PC-3 (cell line): ENCODE results near the gene DENND5B. TPM values are rescaled to one million over a fixed set of nuclear protein-coding genes. Genes with fewer than 3 reads are reported as not detected.

Source experiments
- ATAC-seq: fragments of 200-7000 bp; cut with Tn5 transposase; 2 replicates; pipeline ENCODE4 v1.9.1; 2020; ENCODE audit warnings: mild to moderate bottlenecking, moderate library complexity
- BruUV-seq: library from RNA; stranded (reverse); fragments of 400-500 nt; replicated peaks from 2 replicates; lab custom pipeline; 2021; lab: Mats Ljungman, UMichigan
- CTCF ChIA-PET: fragments of 300-600 bp; sonication (Branson Sonifier 250); formaldehyde crosslinking; loops from one replicate; lab custom pipeline; 2022; ENCODE audit warnings: antibody characterized with exemption; lab: Charles Lee
- POLR2A ChIA-PET: fragments of 300-600 bp; sonication (Branson Sonifier 250); formaldehyde crosslinking; loops from one replicate; lab custom pipeline; 2022; ENCODE audit warnings: antibody characterized with exemption; ENCODE audit not compliant: unreplicated experiment; lab: Charles Lee
- DNase-seq: peaks from one replicate; pipeline ENCODE4 v3.0.0-alpha.2; 2015
- H2AFZ ChIP-seq: fragments of 300-600 bp; sonication (generic); 2 replicates; pipeline ENCODE4 v1.6.0; 2016; ENCODE audit warnings: antibody characterized with exemption, low read length
- H3F3A ChIP-seq: fragments of 300-600 bp; sonication (generic); one replicate; pipeline ENCODE4 v1.6.0; 2017; ENCODE audit warnings: antibody characterized with exemption, low read length, control low read depth, mild to moderate bottlenecking; ENCODE audit not compliant: unreplicated experiment
- H3K27ac ChIP-seq: fragments of 300-600 bp; sonication (generic); 2 replicates; pipeline ENCODE4 v1.5.1; 2016; ENCODE audit warnings: mild to moderate bottlenecking, low read length
- H3K27me3 ChIP-seq: fragments of 300-600 bp; sonication (generic); 2 replicates; pipeline ENCODE4 v1.6.1; 2016; ENCODE audit warnings: low read length, mixed read lengths
- H3K36me3 ChIP-seq: fragments of 300-600 bp; sonication (generic); 2 replicates; pipeline ENCODE4 v1.6.1; 2016; ENCODE audit warnings: low read depth, mixed run types, low read length, mixed read lengths
- H3K4me1 ChIP-seq: fragments of 300-600 bp; sonication (generic); 2 replicates; pipeline ENCODE4 v1.5.1; 2016; ENCODE audit warnings: low read length; ENCODE audit not compliant: insufficient read depth
- H3K4me2 ChIP-seq: fragments of 300-600 bp; sonication (generic); 2 replicates; pipeline ENCODE4 v1.6.0; 2016; ENCODE audit warnings: low read length
- H3K4me3 ChIP-seq: fragments of 300-600 bp; sonication (generic); 2 replicates; pipeline ENCODE4 v1.5.1; 2016; ENCODE audit warnings: mild to moderate bottlenecking, low read length, mixed read lengths
- H3K79me2 ChIP-seq: fragments of 300-600 bp; sonication (generic); 2 replicates; pipeline ENCODE4 v1.6.1; 2017; ENCODE audit warnings: low read length, mixed read lengths
- H3K9ac ChIP-seq: fragments of 300-600 bp; sonication (generic); 2 replicates; pipeline ENCODE4 v1.6.0; 2016; ENCODE audit warnings: mild to moderate bottlenecking, low read length
- H3K9me2 ChIP-seq: fragments of 300-600 bp; sonication (generic); replicated peaks from 2 replicates; pipeline ENCODE4 v1.6.1; 2016; ENCODE audit warnings: mixed run types, low read length, mixed read lengths
- H3K9me3 ChIP-seq: fragments of 300-600 bp; sonication (generic); 2 replicates; pipeline ENCODE4 v1.6.1; 2016; ENCODE audit warnings: low read length, mixed read lengths
- H4K20me1 ChIP-seq: fragments of 300-600 bp; sonication (generic); 2 replicates; pipeline ENCODE4 v1.6.1; 2016; ENCODE audit warnings: low read length, mixed read lengths
- CTCF ChIP-seq: fragments of 300-600 bp; sonication (generic); conservative IDR thresholded peaks from 2 replicates; pipeline ENCODE4 v1.5.1; 2017; ENCODE audit warnings: antibody characterized with exemption, low read depth, mild to moderate bottlenecking, low read length
- EZH2 ChIP-seq: fragments of 300-600 bp; sonication (generic); IDR thresholded peaks from one replicate; pipeline ENCODE4 v1.6.1; 2017; ENCODE audit warnings: antibody characterized with exemption, mild to moderate bottlenecking, low read length; ENCODE audit not compliant: unreplicated experiment
- EZH2phosphoT487 ChIP-seq: fragments of 300-600 bp; sonication (generic); IDR thresholded peaks from 2 replicates; pipeline ENCODE4 v1.6.1; 2018; ENCODE audit warnings: mild to moderate bottlenecking, antibody characterized with exemption, low read length, borderline replicate concordance
- intact Hi-C: fragments of 100-400 bp; cut with micrococcal nuclease; formaldehyde crosslinking; loops from 2 replicates; pipeline ENCODE4 v1.9.0; 2023
- total RNA-seq: library from RNA; depleted of rRNA; stranded (reverse); fragments of >200 nt; gene quantifications from 2 replicates; pipeline ENCODE4 v1.2.3, GENCODE V29; 2014

The DENND5B gene
- total RNA-seq, 1 experiment from 2014 or later, result 4.2 TPM

- Histone ChIP-seq H3K4me3 (no peak overlapping the region), H3K9me2 (no peaks in the 10 kb centered on the region), H3K79me2 (no peaks in the 10 kb centered on the region), H3F3A (no peaks in the 10 kb centered on the region), H3K9me3 (no peaks in the 10 kb centered on the region), H3K27me3 (no peaks in the 10 kb centered on the region), H4K20me1 (no peaks in the 10 kb centered on the region), H3K4me1 (peaks cover 8% of the 10 kb centered on the region), H3K4me2 (no peak overlapping the region), H3K9ac (no peak overlapping the region), H3K27ac (no peak overlapping the region), H2AFZ (no peak overlapping the region), H3K36me3 (no peaks in the 10 kb centered on the region)
- ChIA-PET CTCF (no interaction called here), POLR2A (no interaction called here)
- TF ChIP-seq EZH2 (no peak), CTCF (no peak), EZH2phosphoT487 (no peak)
- DNase-seq, result no peak
- intact Hi-C loops, result no loop called here
- ATAC-seq, result no peak
- BruUV-seq, result no TSS peak
Observed at GRCh38 chr12:31361730-31362114, 229.2 kb downstream of the DENND5B start.

GRCh38 chr12:31355747-31356107, 235.2 kb downstream of the DENND5B start:
- Histone ChIP-seq H2AFZ (no peak overlapping the region), H3K4me3 (no peak overlapping the region), H3K79me2 (no peaks in the 10 kb centered on the region), H3K27ac (no peak overlapping the region), H3K9ac (no peak overlapping the region), H3K9me3 (no peaks in the 10 kb centered on the region), H3K36me3 (no peaks in the 10 kb centered on the region), H3K27me3 (no peaks in the 10 kb centered on the region), H3F3A (no peaks in the 10 kb centered on the region), H3K4me2 (no peak overlapping the region), H3K4me1 (no peaks in the 10 kb centered on the region), H3K9me2 (no peaks in the 10 kb centered on the region), H4K20me1 (no peaks in the 10 kb centered on the region)
- DNase-seq (no peak), ATAC-seq (no peak)
- CTCF ChIA-PET, result no interaction called here
- intact Hi-C loops, result no loop called here
- TF ChIP-seq EZH2phosphoT487, result no peak
- no peak for TF ChIP-seq CTCF
- no peak for TF ChIP-seq EZH2
- POLR2A ChIA-PET, result no interaction called here
- BruUV-seq, result no TSS peak

DNA sequence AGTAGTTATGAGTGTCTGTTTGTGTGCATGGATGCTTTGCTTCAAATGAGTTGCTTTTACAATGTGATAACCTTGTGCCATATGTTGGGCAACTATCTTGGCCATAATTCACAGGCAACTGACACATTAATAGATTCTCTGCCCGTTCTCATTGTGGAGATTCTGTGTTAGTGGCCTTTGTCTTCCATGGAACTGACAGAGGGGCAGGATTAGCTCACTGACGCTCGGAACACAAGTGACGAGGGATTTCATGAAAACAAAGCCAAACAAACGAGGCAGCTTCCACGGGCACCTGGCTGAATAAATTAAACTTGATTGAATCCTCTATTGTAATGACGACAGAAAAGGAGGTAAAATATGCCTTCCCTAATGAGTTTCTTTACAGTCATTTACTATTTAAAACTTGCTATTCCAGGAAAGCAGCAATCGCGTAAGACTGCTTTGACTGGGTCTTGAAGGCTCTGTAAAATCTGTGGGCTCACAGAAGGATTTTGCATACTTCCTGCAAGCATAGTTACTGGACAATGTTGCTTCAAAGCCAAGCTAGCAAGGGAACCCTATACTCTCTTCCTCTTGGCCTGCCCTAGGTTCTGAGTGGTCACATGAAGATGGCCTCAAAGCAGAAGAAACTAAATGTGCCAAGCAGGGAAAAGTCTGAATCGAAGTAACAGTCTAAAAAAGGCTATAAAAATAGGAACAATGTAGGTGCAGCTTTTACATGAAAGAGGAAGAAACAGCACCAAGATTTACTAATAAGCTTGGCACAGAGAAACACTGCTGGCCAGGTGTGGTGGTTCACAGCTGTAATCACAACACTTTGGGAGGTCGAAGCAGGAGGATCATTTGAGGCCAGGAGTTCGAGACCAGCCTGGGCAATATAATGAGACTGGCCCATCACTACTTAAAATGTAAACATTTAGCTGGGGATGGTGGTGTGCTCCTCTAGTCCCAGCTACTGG, 236.9 kb downstream of the DENND5B start:
- no TSS peak for BruUV-seq
- H3K36me3 ChIP-seq, result no peaks in the 10 kb centered on the region
- intact Hi-C loops, result no loop called here
- ATAC-seq (no peak), DNase-seq (no peak)
- no peaks in the 10 kb centered on the region for H4K20me1 ChIP-seq
- H3K9me2 ChIP-seq, result no peaks in the 10 kb centered on the region
- no peaks in the 10 kb centered on the region for H3K9me3 ChIP-seq
- H3K79me2 ChIP-seq, result no peaks in the 10 kb centered on the region
- no peaks in the 10 kb centered on the region for H3K27me3 ChIP-seq
- H3K4me3 ChIP-seq, result no peak overlapping the region
- no peaks in the 10 kb centered on the region for H3K4me1 ChIP-seq
- ChIA-PET POLR2A (no interaction called here), CTCF (no interaction called here)
- H3K27ac ChIP-seq, result no peak overlapping the region
- H2AFZ ChIP-seq, result no peak overlapping the region
- no peak for TF ChIP-seq EZH2
- TF ChIP-seq EZH2phosphoT487, result no peak
- TF ChIP-seq CTCF, result no peak
- no peak overlapping the region for H3K4me2 ChIP-seq
- H3F3A ChIP-seq, result no peaks in the 10 kb centered on the region
- H3K9ac ChIP-seq, result no peak overlapping the region
